ENCODE results near the gene GRPEL1. TPM values are rescaled to one million over a fixed set of nuclear protein-coding genes. Genes with fewer than 3 reads are reported as not detected.

GRPEL1 gene
- total RNA-seq, 1 donor from 2014 or later: 14.0 TPM

- peaks cover 10% of the 10 kb centered on the region for H3K9me3 Mint-ChIP-seq (ENCODE audit: unreplicated experiment)
- H3K36me3 Mint-ChIP-seq (ENCODE audit: unreplicated experiment): no peaks in the 10 kb centered on the region
- no peak for TF ChIP-seq CTCF (IDR thresholded peaks at IDR 0.05; ENCODE audit: partially characterized antibody, unreplicated experiment)
- peaks cover 7% of the 10 kb centered on the region for H3K27me3 Mint-ChIP-seq (ENCODE audit: unreplicated experiment)
- no peaks in the 10 kb centered on the region for H3K4me1 Mint-ChIP-seq (ENCODE audit: low read depth, unreplicated experiment)
- no peak overlapping the region for H3K27ac Mint-ChIP-seq (ENCODE audit: unreplicated experiment)
- peak; percentile 47 for DNase-seq
- H3K4me3 Mint-ChIP-seq (ENCODE audit: unreplicated experiment): no peak overlapping the region
Observed at GRCh38 chr4:7075962-7076695, 8.3 kb upstream of the GRPEL1 start.

- Mint-ChIP-seq H3K4me1 (ENCODE audit: low read depth, unreplicated experiment) (peaks cover 5% of the 10 kb centered on the region), H3K27ac (ENCODE audit: unreplicated experiment) (no peak overlapping the region), H3K9me3 (ENCODE audit: unreplicated experiment) (peaks cover 5% of the 10 kb centered on the region), H3K4me3 (ENCODE audit: unreplicated experiment) (no peak overlapping the region), H3K27me3 (ENCODE audit: unreplicated experiment) (peaks cover 8% of the 10 kb centered on the region), H3K36me3 (ENCODE audit: unreplicated experiment) (no peaks in the 10 kb centered on the region)
- TF ChIP-seq CTCF (IDR thresholded peaks at IDR 0.05; ENCODE audit: partially characterized antibody, unreplicated experiment): no peak
- DNase-seq: no peak
Observed at GRCh38 chr4:7074426-7074825, 6.6 kb upstream of the GRPEL1 start.

DNA sequence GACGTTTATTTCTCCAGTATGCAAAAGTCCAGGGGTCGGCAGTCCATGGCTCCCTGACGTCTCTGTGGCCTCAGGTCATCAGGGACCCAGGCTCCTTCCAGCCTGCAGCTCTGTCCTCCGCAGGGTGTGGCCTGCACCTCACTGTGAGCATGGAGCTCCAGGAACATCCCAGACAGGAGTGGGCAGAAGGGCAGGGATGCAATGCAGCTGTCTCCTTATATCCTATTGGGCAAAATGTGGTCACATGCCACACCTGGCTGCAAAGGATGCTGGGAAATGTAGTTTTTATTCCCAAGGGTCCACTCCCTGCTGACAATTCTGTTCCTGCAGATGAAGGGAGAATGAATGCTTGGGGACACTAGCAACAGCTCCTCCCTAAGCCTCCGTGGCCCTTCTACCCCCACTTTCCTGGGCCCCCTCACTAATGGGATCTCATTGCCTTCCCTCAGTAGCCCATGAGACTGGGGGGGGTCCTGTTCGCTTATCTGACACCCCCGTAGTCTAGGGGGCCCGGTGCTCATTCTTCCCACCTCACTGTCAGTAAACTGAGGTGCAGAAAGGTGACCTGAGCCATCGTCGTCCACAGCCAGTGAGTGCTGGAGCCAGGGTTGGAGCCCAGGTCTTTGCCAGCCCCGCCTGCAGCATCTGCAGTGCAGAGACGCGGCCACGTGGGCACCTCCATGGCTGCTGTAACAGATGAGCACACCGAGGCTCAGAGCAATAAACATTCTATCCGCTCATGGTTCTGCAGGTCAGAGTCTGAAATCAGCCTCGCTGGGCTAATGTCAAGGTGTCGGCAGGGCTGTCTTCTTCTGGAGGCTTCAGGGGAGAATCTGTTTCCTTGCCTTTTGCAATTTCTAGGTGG lies 5.9 kb upstream of the GRPEL1 start:
- H3K27me3 Mint-ChIP-seq (ENCODE audit: unreplicated experiment): peaks cover 8% of the 10 kb centered on the region
- peak; percentile 76 for DNase-seq
- H3K9me3 Mint-ChIP-seq (ENCODE audit: unreplicated experiment): peaks cover 6% of the 10 kb centered on the region
- H3K4me1 Mint-ChIP-seq (ENCODE audit: low read depth, unreplicated experiment): peaks cover 5% of the 10 kb centered on the region
- no peaks in the 10 kb centered on the region for H3K36me3 Mint-ChIP-seq (ENCODE audit: unreplicated experiment)
- TF ChIP-seq CTCF (IDR thresholded peaks at IDR 0.05; ENCODE audit: partially characterized antibody, unreplicated experiment): no peak
- no peak overlapping the region for H3K27ac Mint-ChIP-seq (ENCODE audit: unreplicated experiment)
- H3K4me3 Mint-ChIP-seq (ENCODE audit: unreplicated experiment): no peak overlapping the region

- Mint-ChIP-seq H3K27me3 (ENCODE audit: unreplicated experiment) (peaks cover 8% of the 10 kb centered on the region), H3K27ac (ENCODE audit: unreplicated experiment) (no peak overlapping the region), H3K9me3 (ENCODE audit: unreplicated experiment) (peaks cover 9% of the 10 kb centered on the region), H3K4me3 (ENCODE audit: unreplicated experiment) (no peak overlapping the region), H3K36me3 (ENCODE audit: unreplicated experiment) (no peaks in the 10 kb centered on the region), H3K4me1 (ENCODE audit: low read depth, unreplicated experiment) (peaks cover 5% of the 10 kb centered on the region)
- no peak for TF ChIP-seq CTCF (IDR thresholded peaks at IDR 0.05; ENCODE audit: partially characterized antibody, unreplicated experiment)
- DNase-seq: no peak
Observed at GRCh38 chr4:7073059-7073458, 5.2 kb upstream of the GRPEL1 start.
